ENCODE results near the gene RCE1.

The RCE1 gene

DNA sequence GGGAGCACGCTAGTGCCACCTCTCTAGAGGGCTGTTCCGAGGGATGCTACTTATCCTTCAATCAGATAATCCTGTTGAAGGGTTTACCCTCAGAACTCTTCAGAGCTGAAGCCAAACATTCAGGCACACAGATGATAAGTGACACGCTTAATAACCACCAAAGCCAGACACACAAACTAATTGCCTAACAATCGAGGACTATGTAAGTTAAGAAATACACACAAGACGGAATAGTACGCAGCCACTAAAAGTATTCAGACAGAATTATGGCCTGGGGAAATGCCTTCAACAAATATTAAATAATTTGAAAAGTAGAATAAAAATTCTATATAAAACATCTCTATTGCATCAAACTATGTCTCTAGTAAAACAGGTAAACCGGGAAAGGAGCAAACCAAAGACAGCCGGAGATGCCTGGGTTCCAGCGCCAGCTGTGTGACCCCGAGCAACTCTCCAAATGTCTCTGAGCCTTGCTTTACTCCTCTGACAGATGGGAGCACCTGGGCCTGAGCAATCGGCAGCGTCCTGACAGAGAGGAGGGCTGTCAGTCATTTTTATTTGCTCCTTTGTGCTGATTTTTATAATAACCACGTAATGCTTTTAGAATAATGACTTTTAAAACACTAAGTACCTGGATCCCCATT lies 25.0 kb downstream of the RCE1 start:
- no peak for DNase-seq (ENCODE audit: extremely low read depth in 1 of 2, low read depth in 1 of 2)

DNA sequence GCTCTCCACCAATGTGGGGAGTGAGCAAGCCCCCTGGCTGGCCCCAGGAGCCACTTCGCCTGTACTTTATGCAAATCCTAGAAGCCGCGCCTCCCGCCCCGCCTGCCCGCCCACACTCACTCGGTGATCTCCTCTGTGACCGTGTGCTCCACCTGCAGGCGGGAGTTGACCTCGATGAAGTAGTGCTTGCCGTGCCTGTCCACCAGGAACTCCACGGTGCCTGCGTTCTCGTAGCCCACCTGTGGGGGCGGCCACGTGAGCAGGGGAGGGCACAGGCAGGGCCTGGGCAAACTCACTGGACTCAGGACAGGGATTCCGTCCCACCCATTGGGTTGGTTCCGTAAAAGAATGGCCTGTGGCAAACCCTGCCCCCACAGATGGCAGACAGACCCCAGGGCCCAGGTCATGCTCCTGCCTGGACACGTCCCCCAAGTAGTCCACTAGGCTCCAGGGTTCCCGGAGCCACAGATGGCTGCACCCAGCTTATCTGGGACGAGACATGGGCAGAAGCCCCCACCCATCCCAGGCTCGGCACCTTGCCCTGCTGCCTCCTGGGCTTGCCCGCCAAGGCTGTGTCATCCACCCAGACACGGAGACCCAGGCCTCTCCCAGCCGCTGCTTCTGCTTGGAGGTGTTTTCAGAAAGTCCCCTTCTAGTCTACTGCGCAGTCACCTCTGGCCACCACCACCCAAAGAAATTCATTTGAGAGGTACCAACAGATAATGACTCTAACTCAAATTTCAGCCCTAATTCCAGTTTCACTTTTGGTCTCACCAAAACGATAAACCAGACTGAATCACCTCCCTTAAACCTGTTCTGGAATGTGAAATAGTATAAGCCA lies 25.7 kb downstream of the RCE1 start:
- peak; percentile 52 to 77 for DNase-seq (ENCODE audit: extremely low read depth in 1 of 2, low read depth in 1 of 2)

DNA sequence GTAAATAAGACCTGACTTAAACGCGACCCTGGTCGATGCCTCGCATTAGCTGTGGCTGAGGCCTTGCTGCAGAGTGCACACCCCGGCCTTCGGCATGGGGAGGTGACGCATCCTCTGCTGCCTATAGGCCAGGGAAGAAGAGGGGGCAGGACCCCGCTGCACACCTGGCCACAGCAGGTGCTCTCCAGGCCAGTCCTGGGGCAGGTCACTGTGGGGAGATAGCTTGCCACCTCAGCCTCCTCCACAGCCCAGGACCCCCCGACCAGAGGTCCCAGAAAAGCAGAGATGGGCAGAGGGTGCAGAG lies 26.3 kb downstream of the RCE1 start:
- no peak for DNase-seq (ENCODE audit: extremely low read depth in 1 of 2, low read depth in 1 of 2)

DNA sequence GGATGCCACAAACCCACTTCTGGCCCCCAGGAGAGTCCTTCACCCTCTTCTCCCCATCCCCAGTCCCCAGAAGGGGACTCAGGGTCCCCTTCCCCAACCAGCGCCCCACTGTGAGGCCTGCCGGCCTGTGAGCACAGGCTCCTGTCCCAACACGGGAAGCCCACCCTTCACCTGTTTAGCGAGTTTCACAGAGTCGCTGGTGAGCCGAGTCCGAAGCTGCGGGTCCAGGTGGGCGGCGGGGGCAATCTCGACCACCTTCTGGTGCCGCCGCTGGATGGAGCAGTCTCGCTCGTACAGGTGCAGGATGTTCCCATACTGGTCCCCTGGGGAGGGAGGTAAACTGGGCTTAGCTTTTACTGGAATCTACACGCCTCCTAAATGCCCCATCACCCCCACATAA lies 26.9 kb downstream of the RCE1 start:
- no peak for DNase-seq (ENCODE audit: extremely low read depth in 1 of 2, low read depth in 1 of 2)

DNA sequence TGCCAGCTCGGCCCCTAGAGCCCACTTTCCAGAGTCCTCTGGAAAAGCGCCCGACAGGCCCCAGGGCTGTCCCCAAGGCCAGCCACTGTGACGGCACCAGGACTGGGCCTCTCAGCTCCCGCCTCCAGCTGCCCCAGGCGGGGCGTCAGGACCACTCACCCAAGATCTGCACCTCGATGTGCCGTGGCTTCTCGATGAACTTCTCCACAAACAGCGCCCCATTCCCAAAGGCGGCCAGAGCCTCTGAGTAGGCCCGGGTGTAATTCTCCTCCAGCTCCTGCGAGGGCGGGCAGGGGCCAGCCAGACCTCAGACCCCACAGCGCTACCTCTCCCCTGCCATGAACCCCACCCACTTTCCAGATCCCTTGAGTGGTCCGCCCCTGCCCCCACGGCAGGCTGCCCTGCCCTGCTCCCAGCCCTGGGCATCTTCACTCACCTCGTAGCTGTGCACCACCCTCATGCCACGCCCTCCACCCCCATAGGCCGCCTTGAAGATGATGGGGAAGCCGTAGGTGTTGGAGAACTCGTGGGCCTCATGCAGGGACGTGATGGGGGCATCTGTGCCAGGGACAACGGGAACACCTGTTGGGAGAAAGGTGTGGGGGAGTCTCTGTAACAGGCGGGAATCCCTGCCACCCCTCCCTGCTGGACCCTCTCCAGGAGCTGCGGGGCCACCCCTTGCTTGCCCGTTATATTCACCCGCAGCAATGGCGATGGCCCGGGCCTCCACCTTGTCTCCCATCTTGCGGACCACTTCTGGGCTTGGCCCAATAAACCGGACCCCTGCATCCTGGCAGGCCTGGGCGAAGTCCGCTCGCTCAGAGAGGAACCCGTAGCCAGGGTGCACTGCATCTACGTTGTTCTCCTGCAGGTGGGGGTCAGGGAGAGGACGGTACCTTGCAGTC lies 27.6 kb downstream of the RCE1 start:
- no peak for DNase-seq (ENCODE audit: extremely low read depth in 1 of 2, low read depth in 1 of 2)

DNA sequence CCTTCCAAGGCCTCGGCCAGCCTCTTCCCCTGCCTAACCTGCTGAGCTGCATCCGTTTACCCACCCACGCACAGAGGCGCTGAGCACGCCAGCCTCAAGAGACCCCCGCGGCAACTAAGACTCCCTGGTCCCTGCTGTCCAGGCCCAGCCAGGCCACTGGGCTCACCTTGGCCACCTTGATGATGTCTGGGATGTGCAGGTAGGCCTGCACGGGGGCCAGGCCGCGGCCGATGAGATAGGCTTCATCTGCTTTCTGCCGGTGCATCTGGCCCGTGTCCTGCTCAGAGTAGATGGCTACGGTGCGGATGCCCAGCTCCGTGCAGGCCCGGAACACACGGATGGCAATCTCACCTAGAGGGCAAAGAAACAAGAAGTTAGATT lies 28.3 kb downstream of the RCE1 start:
- DNase-seq (ENCODE audit: extremely low read depth in 1 of 2, low read depth in 1 of 2) = no peak

DNA sequence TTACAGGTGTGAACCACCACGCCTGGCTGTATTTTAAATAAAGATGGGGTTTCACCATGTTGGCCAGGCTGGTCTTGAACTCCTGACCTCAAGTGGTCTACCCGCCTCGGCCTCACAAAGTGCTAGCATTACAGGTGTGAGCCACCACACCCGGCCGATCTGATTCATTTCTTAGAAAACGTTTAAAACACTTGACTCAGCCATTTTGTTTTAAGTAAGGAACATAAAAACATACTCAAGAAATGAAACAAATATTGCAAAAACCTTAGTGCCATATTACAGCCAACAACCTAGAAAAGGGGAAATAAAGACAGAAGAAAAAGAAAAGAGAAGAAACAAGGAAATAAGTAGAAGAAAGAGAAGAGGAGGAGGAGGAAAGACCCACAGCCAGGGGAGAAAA lies 31.0 kb downstream of the RCE1 start:
- DNase-seq (ENCODE audit: extremely low read depth in 1 of 2, low read depth in 1 of 2) = no peak

DNA sequence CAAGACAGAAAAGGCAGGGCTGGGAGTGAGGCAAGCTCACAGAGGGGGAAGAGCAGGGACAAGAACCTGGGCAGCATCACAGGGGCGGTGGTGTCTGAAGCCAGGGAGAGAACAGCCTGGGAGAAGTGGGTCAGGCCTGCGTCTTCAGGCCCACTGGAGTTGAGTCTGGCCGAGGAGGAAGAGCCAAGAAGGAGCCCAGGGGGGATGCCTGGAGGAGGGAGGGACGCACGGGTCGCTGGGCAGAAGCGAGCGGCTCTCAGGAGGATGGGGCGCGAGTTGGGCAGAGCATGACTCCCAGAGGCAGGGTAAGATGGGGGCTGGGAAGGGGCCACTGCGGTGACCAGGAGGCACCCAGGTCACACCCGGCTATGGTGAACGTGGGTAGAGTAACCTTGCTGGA lies 32.1 kb downstream of the RCE1 start:
- no peak for DNase-seq (ENCODE audit: extremely low read depth in 1 of 2, low read depth in 1 of 2)

DNA sequence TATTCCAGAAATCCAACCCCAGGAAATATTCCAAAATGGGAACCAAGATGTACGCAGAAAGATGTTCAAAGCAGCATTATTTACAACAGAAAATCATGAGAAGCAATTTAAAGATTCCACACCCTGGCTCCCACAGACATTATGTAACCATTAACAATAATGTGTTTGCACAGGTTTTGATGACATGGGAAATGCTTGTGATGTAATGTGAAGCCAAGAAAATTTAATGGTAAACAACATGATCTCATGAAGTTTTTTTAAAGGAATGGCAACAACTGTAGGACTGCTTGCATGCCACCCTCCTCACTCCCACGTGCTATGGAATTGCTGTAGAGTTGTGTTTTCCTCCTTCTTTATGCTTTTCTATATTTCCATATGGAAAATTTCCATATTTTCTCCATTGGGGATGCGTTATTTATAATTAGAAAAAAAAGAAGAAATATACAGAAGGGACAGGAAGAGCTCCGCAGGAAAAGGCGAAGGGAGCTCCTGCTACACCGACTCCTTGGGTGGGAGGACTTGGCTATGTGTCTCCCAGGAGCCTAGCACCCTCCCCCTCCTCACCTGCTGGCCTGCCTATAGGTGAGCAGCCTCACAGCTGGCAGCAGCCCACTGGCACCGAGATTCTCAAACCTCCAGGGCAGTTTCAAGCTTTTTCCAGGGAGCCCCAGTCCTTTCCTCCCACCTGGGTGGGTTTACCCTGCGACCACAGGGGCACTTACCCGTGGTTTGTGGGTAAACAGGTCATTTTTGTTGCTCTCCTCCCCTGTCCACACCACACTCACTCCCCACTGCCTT lies 34.5 kb downstream of the RCE1 start:
- no peak for DNase-seq (ENCODE audit: extremely low read depth in 1 of 2, low read depth in 1 of 2)

DNA sequence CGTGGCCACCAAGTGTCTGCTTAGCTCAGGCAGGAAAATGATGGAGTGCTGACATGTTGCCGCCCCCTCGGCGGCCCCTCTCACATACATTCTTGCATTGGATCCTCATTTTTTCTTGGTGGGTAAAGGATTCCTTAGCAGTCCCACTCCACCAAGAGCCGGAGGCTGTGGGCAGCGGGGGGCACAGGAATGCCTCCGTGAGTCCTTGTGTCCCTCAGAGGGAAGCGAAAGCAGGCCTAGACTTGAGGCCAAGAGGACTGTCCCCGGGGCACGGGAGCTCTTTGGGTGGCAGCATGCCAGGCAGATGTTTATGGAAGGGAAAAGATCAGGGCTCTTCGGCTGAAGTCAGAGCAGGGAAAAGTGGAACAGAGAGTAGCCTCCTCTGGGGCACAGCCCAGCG lies 35.2 kb downstream of the RCE1 start:
- no peak for DNase-seq (ENCODE audit: extremely low read depth in 1 of 2, low read depth in 1 of 2)

DNA sequence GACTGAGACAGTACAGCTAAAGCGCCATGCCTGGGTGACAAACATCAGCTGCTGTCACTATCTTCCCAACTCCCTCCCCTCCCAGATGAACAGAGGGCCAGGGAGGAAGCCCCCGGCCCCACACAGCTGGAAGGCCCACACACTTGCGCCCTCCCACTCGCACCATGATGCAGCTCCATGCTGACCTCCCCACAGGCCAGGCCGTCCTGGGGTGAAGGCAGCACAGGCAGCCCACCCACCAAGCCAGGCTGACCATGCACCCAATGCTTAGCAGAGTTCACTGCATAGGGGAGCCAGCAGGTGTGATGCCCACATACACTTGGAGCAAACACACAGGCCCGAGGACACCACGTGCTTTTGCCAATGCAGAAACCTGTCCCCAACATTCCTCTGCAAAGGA lies 35.8 kb downstream of the RCE1 start:
- DNase-seq (ENCODE audit: extremely low read depth in 1 of 2, low read depth in 1 of 2) = no peak

DNA sequence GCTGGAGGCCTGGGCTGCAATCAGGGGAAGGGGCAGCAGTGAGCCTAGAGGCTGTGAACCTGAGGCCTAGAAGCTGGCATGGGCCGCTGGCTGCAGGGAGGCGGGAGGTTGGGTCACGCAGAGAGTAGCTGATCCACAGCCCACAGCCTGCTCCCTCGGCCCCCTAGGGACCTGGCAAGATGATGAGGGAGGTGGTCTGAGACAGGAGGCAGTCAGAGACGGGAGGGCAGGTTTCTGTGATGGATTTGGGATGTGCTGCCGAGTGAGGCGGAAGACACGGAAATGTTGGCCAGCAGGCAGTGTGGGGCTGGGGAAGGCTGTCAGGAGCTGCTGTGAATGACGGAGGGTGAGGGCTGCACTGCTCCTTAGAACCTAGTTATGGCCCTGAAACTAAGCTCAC lies 36.3 kb downstream of the RCE1 start:
- DNase-seq (ENCODE audit: extremely low read depth in 1 of 2, low read depth in 1 of 2) = no peak

DNA sequence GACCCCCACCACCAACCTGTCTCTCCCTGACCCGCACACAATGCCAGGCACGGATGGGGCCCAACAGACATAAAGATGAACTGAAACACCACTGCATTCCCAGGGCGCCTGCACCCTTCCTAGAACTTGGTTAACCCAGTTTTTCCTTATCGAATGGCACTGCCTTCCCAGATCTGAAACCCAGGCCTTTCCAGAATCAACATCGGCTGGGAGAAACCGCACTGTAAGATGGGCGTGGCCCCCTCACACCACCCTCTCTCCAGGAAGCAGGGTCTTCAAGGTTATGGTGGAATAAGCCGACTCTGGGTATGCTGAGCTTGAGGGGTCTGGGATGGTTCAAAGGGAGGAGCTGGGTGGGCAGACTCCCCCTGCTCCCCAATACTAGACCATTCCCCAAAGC lies 36.8 kb downstream of the RCE1 start:
- DNase-seq (ENCODE audit: extremely low read depth in 1 of 2, low read depth in 1 of 2) = no peak

DNA sequence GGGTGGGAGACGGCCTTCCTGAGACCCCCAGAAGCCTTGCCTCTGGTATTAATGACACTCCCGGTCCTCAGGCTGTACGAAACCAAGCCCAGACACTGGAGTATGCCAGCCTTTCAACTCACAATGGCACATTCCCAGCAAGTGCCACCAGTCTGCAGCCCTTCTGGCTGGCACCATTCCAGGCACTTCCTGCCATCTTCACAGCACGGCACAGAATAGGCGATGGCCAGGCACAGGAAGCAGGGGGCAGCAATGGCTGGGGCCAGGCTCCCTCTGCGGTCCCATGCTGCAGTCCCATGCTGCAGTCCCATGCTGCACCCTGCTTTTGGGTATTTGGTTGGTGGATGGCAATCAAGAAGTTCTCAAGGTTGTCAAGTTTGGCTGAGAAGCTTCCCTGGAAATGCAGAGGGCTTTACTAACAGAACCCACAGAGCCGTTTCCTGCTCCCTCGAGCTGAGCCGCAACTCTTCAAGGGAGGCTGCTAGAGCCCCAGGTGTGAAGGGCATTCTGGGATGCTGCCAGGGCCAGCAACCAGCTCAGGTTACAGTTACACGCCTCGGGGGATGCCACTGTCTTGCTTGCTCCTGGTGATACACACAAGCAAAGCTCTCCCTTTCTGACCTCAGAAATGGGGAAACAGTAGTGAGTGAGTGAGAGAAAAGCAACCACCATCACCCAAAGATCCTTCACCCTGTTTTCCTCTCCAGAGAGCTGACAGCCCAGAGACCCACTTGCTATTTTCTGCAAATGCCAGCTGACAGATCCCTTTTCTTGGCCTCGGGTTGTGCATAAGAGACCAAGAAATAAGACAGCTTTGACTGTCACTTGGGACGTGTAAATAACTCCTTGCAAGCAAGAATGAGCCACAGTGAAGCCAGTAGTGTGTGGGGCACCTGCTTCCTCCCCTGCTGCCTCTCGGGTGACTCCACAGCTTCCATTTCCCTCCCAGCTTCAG lies 37.5 kb downstream of the RCE1 start:
- DNase-seq (ENCODE audit: extremely low read depth in 1 of 2, low read depth in 1 of 2) = no peak

DNA sequence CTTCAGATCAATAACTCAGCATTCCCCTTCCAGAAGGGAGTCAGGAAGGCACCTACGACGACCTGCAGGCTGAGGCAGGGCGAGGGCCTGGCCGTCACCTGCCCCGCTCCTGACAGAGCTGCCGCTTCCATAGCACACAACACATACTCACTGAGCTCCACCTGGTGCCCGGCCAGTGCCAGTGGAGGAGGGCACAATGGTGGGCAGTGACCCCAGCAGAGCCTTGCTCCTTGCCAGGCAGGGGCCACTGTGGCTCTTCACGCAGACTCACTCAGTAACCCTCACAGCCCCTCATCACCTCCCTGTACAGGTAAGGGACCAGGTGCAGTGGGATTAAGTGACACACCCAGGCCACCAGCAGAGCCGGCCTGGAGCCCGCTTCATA lies 38.2 kb downstream of the RCE1 start:
- DNase-seq (ENCODE audit: extremely low read depth in 1 of 2, low read depth in 1 of 2) = no peak

DNA sequence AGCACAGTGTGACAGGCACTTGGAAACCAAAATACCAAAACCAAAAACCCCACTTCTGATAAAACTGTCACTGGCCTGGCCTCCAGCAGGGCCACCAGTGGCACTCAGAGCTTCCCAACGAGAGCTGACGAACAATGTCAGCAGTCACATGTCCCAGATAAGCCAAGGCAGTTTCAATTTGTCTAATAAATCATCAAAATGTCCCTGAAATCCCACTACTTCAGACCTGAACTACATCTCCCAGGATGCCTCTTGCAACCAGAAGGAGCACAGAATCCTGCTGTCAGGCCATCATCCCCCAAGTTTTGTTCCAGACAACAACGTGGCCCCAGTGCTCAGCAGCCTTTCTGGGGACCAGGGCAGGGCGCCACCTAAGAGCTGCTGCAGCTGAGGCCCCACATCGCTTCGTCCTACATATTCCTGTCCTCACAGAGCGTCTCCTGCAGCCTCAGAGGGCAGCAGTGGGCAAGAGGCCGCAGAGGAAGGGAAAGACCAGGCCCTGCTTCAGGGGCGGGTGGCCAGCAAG lies 38.7 kb downstream of the RCE1 start:
- DNase-seq (ENCODE audit: extremely low read depth in 1 of 2, low read depth in 1 of 2) = no peak

DNA sequence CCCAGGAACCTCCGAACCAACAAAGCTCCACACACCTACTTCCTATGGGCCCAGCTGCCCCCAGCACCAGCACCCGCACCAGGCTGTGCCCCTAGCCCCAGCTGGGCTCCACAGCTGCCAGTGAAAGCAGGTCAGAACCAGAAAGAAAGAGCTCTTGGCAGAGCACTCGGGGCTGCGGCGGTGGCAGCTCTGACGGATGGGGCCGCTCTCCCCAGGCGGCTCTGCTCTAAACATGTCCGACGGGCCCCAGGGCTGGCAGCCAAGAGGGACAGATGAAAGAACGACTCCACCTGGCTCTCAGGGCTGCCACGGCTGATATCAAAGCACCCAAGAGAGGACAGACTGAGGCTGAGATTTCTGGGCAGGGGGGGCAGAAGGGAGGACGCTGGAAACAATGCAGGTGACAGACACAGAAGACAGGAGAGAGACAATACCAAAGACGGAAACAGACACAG lies 39.3 kb downstream of the RCE1 start:
- no peak for DNase-seq (ENCODE audit: extremely low read depth in 1 of 2, low read depth in 1 of 2)

DNA sequence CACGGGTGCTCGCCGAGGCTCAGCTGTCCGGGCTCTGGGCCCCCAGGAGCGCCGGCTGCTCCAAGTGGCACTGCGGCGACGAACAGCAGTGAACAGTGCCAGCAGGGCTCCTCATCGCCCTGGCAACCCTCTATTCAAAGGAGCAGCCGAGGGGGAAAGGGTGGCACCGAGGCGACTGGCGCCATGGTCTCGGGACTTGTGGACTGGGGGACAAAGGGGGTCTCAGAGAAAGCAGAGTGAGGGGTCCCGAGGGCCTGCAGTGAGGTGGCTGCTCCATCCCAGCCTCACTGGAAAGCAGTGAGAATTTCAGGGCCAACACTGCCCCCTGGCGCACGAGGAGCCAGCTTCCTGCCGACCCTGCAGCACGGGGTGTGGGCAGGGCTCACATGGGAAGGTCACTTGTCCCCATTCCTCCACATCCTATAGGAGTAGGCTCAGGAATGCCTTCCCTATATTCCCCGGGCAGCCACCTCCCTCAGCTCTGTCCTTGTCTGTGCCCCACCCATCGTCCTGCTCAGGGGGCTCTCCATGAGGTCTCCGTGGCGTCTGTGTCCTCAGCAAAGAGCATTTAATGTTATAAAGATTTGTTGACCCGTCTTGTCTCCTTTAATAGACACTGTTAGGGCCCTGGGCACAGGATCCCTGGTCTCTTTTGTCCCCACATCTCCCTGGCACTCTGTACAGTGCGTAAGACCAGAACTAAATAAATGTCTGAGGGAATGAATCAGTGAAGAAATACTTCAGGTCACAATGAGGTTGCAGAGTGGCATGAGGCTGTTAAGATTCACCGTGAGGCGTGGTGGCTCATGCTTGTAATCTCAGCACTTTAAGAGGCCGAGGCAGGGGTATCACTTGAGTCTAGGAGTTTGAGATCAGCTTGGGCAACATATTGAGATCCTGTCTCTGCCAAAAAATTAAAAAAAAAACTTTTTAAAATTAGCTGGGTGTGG lies 40.0 kb downstream of the RCE1 start:
- peak in 1 of 2 donors; percentile 47 for DNase-seq (ENCODE audit: extremely low read depth in 1 of 2, low read depth in 1 of 2)
